K562 (cell line): Measurements from ENCODE around the gene OTOGL. TPM values are rescaled to one million over a fixed set of nuclear protein-coding genes. Genes with fewer than 3 reads are reported as not detected.

Experiments used
- ATAC-seq: fragments of 200-7000 bp; cut with Tn5 transposase; 3 replicates; pipeline ENCODE4 v1.9.1; 2020; ENCODE audit warnings: moderate library complexity
- BruUV-seq: library from RNA; stranded (reverse); fragments of 400-500 nt; replicated peaks from 2 replicates; lab custom pipeline; 2021; lab: Mats Ljungman, UMichigan
- CTCF ChIA-PET: fragments of 300-600 bp; formaldehyde crosslinking; extraction: SDS; loops from one replicate; lab custom pipeline; 2021; ENCODE audit warnings: low intra/inter-chr PET ratio; lab: Yijun Ruan, JAX
- POLR2A ChIA-PET: fragments of 300-600, 350-650 bp; sonication (Branson Sonifier 250); formaldehyde crosslinking; extraction: SDS; loops from one replicate; lab custom pipeline; 2021; ENCODE audit warnings: antibody characterized with exemption, inconsistent platforms; lab: Yijun Ruan, JAX
- DNase-seq, 4 experiments: peaks; one replicate each; pipeline versions ENCODE4 v3.0.0 to v3.0.0-alpha.2; 2011 to 2018; ENCODE audit warnings: low spot score in 3 of 4, mixed read lengths in 3 of 4; ENCODE audit errors: extremely low read depth in 1 of 4
- FAIRE-seq: peaks from 2 replicates; lab custom pipeline; 2011; peaks lifted over from hg19 to GRCh38; lab: Jason Lieb, UNC
- H2AFZ ChIP-seq: 2 replicates; pipeline ENCODE4 v1.6.0; 2011; ENCODE audit warnings: low read depth, low read length, control low read depth, inconsistent platforms
- H3K27ac ChIP-seq: fragments of 200-600 bp; 3 replicates; pipeline ENCODE4 v1.8.0; 2011; ENCODE audit warnings: low read depth, mild to moderate bottlenecking, control low read depth, inconsistent platforms, low read length, moderate library complexity, mixed read lengths; ENCODE audit errors: extremely low read depth
- H3K27me3 ChIP-seq, 2 experiments: fragments of 300-600 bp in 1 of 2; 2 replicates in 1 of 2; 3 replicates in 1 of 2; pipeline versions ENCODE4 v1.6.0 to v1.8.0; 2011; ENCODE audit warnings: inconsistent platforms in 2 of 2, low read length in 2 of 2, mild to moderate bottlenecking in 1 of 2, mixed read lengths in 1 of 2, moderate library complexity in 1 of 2; ENCODE audit not compliant: control insufficient read depth in 2 of 2, insufficient read depth in 2 of 2
- H3K36me3 ChIP-seq: fragments of 300-600 bp; 3 replicates; pipeline ENCODE4 v1.8.0; 2011; ENCODE audit warnings: mild to moderate bottlenecking, low read length, inconsistent platforms; ENCODE audit not compliant: control insufficient read depth, insufficient read depth
- H3K4me1 ChIP-seq, 2 experiments: fragments of 200-600 bp in 1 of 2; replicated peaks in 1 of 2; 2 replicates in 1 of 2; 3 replicates in 1 of 2; pipeline versions ENCODE4 v1.5.1 to v1.8.0; 2011; ENCODE audit warnings: inconsistent platforms in 2 of 2, low read length in 2 of 2, mild to moderate bottlenecking in 1 of 2, mixed read lengths in 1 of 2, moderate library complexity in 1 of 2; ENCODE audit not compliant: control insufficient read depth in 2 of 2, insufficient read depth in 2 of 2
- H3K4me2 ChIP-seq: 2 replicates; pipeline ENCODE4 v1.6.1; 2011; ENCODE audit warnings: low read length, control low read depth, inconsistent platforms, mixed read lengths; ENCODE audit not compliant: insufficient read depth
- H3K4me3 ChIP-seq: fragments of 200-600 bp; sonication (generic), shearing (Covaris generic); 2 replicates; pipeline ENCODE4 v1.5.1; 2016; ENCODE audit warnings: control low read depth, inconsistent platforms
- H3K79me2 ChIP-seq: fragments of 200-600 bp; 3 replicates; pipeline ENCODE4 v1.8.0; 2011; ENCODE audit warnings: low read length, inconsistent platforms; ENCODE audit not compliant: control insufficient read depth, insufficient read depth
- H3K9ac ChIP-seq, 2 experiments: 2 replicates each; pipeline versions ENCODE4 v1.6.0 to v1.6.1; 2011; ENCODE audit warnings: low read depth in 2 of 2, low read length in 2 of 2, control low read depth in 1 of 2, inconsistent platforms in 1 of 2, mild to moderate bottlenecking in 1 of 2, mixed read lengths in 1 of 2; ENCODE audit not compliant: insufficient read depth in 1 of 2
- H3K9me1 ChIP-seq: one replicate; pipeline ENCODE4 v1.6.0; 2011; ENCODE audit warnings: inconsistent platforms, mild to moderate bottlenecking, low read length, moderate library complexity; ENCODE audit not compliant: control insufficient read depth, insufficient read depth
- H3K9me3 ChIP-seq: replicated peaks from 2 replicates; pipeline ENCODE4 v1.5.1; 2011; ENCODE audit warnings: low read depth, low read length, inconsistent platforms; ENCODE audit not compliant: control insufficient read depth, insufficient read depth
- H4K20me1 ChIP-seq: replicated peaks from 2 replicates; pipeline ENCODE4 v1.6.1; 2011; ENCODE audit warnings: low read length, inconsistent platforms, mixed read lengths; ENCODE audit not compliant: control insufficient read depth, insufficient read depth
- AFF4 ChIP-seq: sonication (generic); formaldehyde crosslinking; IDR thresholded peaks from 2 replicates; pipeline ENCODE4 v1.8.0; 2023; ENCODE audit warnings: mild to moderate bottlenecking, missing genetic modification reagents
- CC2D1A ChIP-seq: fragments of 450-650 bp; IDR thresholded peaks from 2 replicates; pipeline ENCODE4 v1.6.1; 2017; ENCODE audit warnings: mild to moderate bottlenecking
- CEBPB ChIP-seq: fragments of 450-650 bp; IDR thresholded peaks from 2 replicates; pipeline ENCODE4 v1.6.1; 2016; ENCODE audit warnings: missing genetic modification characterization, missing compliant biosample characterization
- CREB5 ChIP-seq: fragments of 250-450 bp; sonication (Bioruptor Pico); IDR thresholded peaks from 2 replicates; pipeline ENCODE4 v1.5.0; 2020; ENCODE audit warnings: mild to moderate bottlenecking
- HOXB6 ChIP-seq: fragments of 250-450 bp; sonication (Bioruptor Pico); IDR thresholded peaks from 2 replicates; pipeline ENCODE4 v1.5.1; 2022; ENCODE audit warnings: mild to moderate bottlenecking, borderline replicate concordance
- POLR2G ChIP-seq: fragments of 200-400 bp; formaldehyde crosslinking; IDR thresholded peaks from 2 replicates; pipeline ENCODE4 v1.6.1; 2017; ENCODE audit warnings: low read depth, mild to moderate bottlenecking, antibody characterized with exemption, low read length, moderate library complexity
- SIX5 ChIP-seq, 2 experiments: IDR thresholded peaks; 2 replicates each; pipeline ENCODE4 v1.6.1; 2011; ENCODE audit warnings: low read length in 2 of 2, borderline replicate concordance in 1 of 2, low read depth in 1 of 2, mild to moderate bottlenecking in 1 of 2, moderate library complexity in 1 of 2; ENCODE audit not compliant: insufficient read depth in 1 of 2
- TRIM24 ChIP-seq, 2 experiments: fragments of 450-650 bp; IDR thresholded peaks; 2 replicates each; pipeline ENCODE4 v1.6.1; 2016
- YBX1 ChIP-seq: fragments of 450-650 bp; IDR thresholded peaks from 2 replicates; pipeline ENCODE4 v1.7.1; 2016; ENCODE audit warnings: mild to moderate bottlenecking
- ZNF232 ChIP-seq: sonication (generic); formaldehyde crosslinking; IDR thresholded peaks from 2 replicates; pipeline ENCODE4 v1.8.0; 2022; ENCODE audit warnings: mild to moderate bottlenecking, missing genetic modification reagents
- WGBS: fragments of 100-300 bp; shearing (Covaris generic); methylation state at CpG from one replicate; pipeline ENCODE4 v1.1.6; 2016; ENCODE audit warnings: low coverage, mixed read lengths; ENCODE audit not compliant: insufficient coverage; ENCODE audit errors: missing lambda C conversion rate; 5-methylcytosine and 5-hydroxymethylcytosine counted together
- in situ Hi-C: fragments of 300-500 bp; cut with MboI; formaldehyde crosslinking; loops from 4 replicates; pipeline ENCODE4 v1.15.0; 2018; ENCODE audit warnings: inconsistent platforms, mixed read lengths
- intact Hi-C: fragments of 100-400 bp; cut with micrococcal nuclease; formaldehyde crosslinking; loops from 2 replicates; pipeline ENCODE4 v1.14.2; 2022
- polyA plus RNA-seq, 8 experiments: library from polyadenylated mRNA; depleted of rRNA in 4 of 8; stranded (reverse) in 5 of 8; unstranded in 3 of 8; fragments of >200 nt; fragmentation: Nextera tagmentation in 2 of 8; fragmentation: Illumina TruSeq in 1 of 8; extraction: Ambion mirVana in 2 of 8; extraction: Trizol in 1 of 8; gene quantifications; 2 replicates each; pipeline versions ENCODE4 v1.2.1 to v1.2.3, GENCODE V29; 2011 to 2014; ENCODE audit warnings: inconsistent platforms in 1 of 8, missing spikeins in 1 of 8
- total RNA-seq, 7 experiments: library from RNA; depleted of rRNA in 6 of 7; stranded (reverse); fragments of >200 nt in 6 of 7; fragmentation: Illumina TruSeq in 2 of 7; extraction: Trizol in 2 of 7; gene quantifications; 2 replicates each; pipeline versions ENCODE4 v1.2.1 to v1.2.3, GENCODE V29; 2011 to 2021; ENCODE audit warnings: low replicate concordance in 1 of 7
- TF ChIP-seq, protein P1 (sequence below), 2 experiments: fragments of 250-450 bp in 1 of 2; fragments of 450-650 bp in 1 of 2; sonication (Bioruptor Pico) in 1 of 2; IDR thresholded peaks; 2 replicates each; pipeline versions ENCODE4 v1.6.1 to v1.8.0; 2016 to 2021; ENCODE audit warnings: mild to moderate bottlenecking in 2 of 2, moderate library complexity in 2 of 2, missing compliant biosample characterization in 1 of 2, missing genetic modification characterization in 1 of 2
- TF ChIP-seq, protein P2 (sequence below): fragments of 200-800 bp; sonication (Bioruptor generic); IDR thresholded peaks from 2 replicates; pipeline ENCODE4 v1.6.1; 2017; ENCODE audit warnings: missing genetic modification characterization, missing compliant biosample characterization

Gene OTOGL
- total and polyA plus RNA-seq, 9 of the 15 experiments (the other 6 are each of a cell fraction or from before 2014, with no cell fraction given), result 0.02 to 0.03 TPM; not detected in 7

DNA sequence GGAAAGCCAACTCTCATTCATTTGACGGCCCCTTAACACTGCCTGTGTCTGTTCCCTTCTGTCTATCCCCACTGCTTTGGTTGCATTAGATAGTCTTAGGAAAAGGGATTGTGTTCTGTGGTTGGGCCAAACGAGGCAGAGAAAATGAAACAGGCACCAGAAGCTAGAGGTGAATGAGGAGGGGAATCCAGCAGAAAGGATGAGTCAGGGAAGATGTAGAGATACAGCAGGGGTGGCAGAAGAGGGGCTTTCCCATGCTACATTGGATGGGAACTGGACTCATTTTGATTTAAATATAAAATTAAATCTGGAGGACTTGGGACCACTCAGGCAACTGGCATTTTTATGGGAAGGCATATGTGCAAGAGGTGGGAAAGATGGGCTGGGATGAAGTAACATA is 43.3 kb downstream of the OTOGL start:
- POLR2A ChIA-PET, result no interaction called here
- H3K4me2 ChIP-seq, result no peak overlapping the region
- H3K9me3 ChIP-seq, result no peaks in the 10 kb centered on the region
- DNase-seq (no peak), FAIRE-seq (no peak), ATAC-seq (no peak)
- H2AFZ ChIP-seq, result no peak overlapping the region
- no peaks in the 10 kb centered on the region for H3K9me1 ChIP-seq
- no peak overlapping the region for H3K27ac ChIP-seq
- no peaks in the 10 kb centered on the region for H3K27me3 ChIP-seq
- no peak overlapping the region for H3K9ac ChIP-seq
- H3K79me2 ChIP-seq, result no peaks in the 10 kb centered on the region
- intact Hi-C loops, result no loop called here
- no TSS peak for BruUV-seq
- in situ Hi-C loops, result no loop called here
- 0% methylated on average over 2 of the region's 2 CpGs for WGBS
- no peak overlapping the region for H3K4me3 ChIP-seq
- TF ChIP-seq TRIM24 (IDR thresholded peaks at IDR 0.05), result no peak
- TF ChIP-seq SIX5 (IDR thresholded peaks at IDR 0.05; ENCODE audit: borderline replicate concordance in 1 of 2, insufficient read depth in 1 of 2, low read depth in 1 of 2, low read length in 2 of 2), result no peak
- TF ChIP-seq HOXB6, result no peak
- no peak for TF ChIP-seq POLR2G
- no peak for TF ChIP-seq ZNF232 (CRISPR knock-in tag)
- TF ChIP-seq, protein P1, sequence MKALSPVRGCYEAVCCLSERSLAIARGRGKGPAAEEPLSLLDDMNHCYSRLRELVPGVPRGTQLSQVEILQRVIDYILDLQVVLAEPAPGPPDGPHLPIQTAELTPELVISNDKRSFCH (CRISPR knock-in tag; IDR thresholded peaks at IDR 0.05), result no peak
- TF ChIP-seq, protein P1 (tag; IDR thresholded peaks at IDR 0.05), result no peak
- TF ChIP-seq CREB5 (CRISPR knock-in tag), result no peak
- no peak for TF ChIP-seq YBX1
- no peak for TF ChIP-seq CC2D1A
- TF ChIP-seq, protein P2, sequence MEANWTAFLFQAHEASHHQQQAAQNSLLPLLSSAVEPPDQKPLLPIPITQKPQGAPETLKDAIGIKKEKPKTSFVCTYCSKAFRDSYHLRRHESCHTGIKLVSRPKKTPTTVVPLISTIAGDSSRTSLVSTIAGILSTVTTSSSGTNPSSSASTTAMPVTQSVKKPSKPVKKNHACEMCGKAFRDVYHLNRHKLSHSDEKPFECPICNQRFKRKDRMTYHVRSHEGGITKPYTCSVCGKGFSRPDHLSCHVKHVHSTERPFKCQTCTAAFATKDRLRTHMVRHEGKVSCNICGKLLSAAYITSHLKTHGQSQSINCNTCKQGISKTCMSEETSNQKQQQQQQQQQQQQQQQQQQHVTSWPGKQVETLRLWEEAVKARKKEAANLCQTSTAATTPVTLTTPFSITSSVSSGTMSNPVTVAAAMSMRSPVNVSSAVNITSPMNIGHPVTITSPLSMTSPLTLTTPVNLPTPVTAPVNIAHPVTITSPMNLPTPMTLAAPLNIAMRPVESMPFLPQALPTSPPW, result no peak
- no peak for TF ChIP-seq CEBPB (tag)
- TF ChIP-seq AFF4 (CRISPR knock-in tag), result no peak
- no peaks in the 10 kb centered on the region for H3K36me3 ChIP-seq
- H3K4me1 ChIP-seq, result no peaks in the 10 kb centered on the region
- no peaks in the 10 kb centered on the region for H4K20me1 ChIP-seq
- CTCF ChIA-PET, result no interaction called here
